Measurements from ENCODE around the gene HIVEP2. TPM values are rescaled to one million over a fixed set of nuclear protein-coding genes. Genes with fewer than 3 reads are reported as not detected.

Gene HIVEP2
- total RNA-seq, 4 donors from 2014 or later, result 8.6 to 19.3 (median 12.7) TPM

- no peaks in the 10 kb centered on the region for H3K36me3 ChIP-seq
- TF ChIP-seq CTCF (IDR thresholded peaks at IDR 0.05) (no peak), POLR2A (IDR thresholded peaks at IDR 0.05) (no peak)
- H3K27ac ChIP-seq, result no peak overlapping the region
- intact Hi-C loops (cut with DNase I), result no loop called here
- H3K4me1 ChIP-seq, result no peaks in the 10 kb centered on the region
- H3K27me3 ChIP-seq, result no peaks in the 10 kb centered on the region
- WGBS, 2 donors, result 80 to 88% methylated on average over 4 of the region's 4 CpGs
- DNase-seq, result no peak
- H3K9me3 ChIP-seq, result no peaks in the 10 kb centered on the region
- no peak overlapping the region for H3K4me3 ChIP-seq
These were observed 13.4 kb upstream of the HIVEP2 start for GRCh38 chr6:142958343-142958742.

GRCh38 chr6:142956726-142957125, 11.8 kb upstream of the HIVEP2 start:
- Histone ChIP-seq H3K27me3 (no peaks in the 10 kb centered on the region), H3K36me3 (no peaks in the 10 kb centered on the region), H3K27ac (no peak overlapping the region), H3K4me3 (no peak overlapping the region), H3K9me3 (no peaks in the 10 kb centered on the region), H3K4me1 (no peaks in the 10 kb centered on the region)
- no peak for DNase-seq
- WGBS, 2 donors, result 79 to 88% methylated on average over 1 of the region's 1 CpG
- intact Hi-C loops (cut with DNase I), result no loop called here
- TF ChIP-seq POLR2A (IDR thresholded peaks at IDR 0.05) (no peak), CTCF (IDR thresholded peaks at IDR 0.05) (no peak)

- no peaks in the 10 kb centered on the region for H3K36me3 ChIP-seq
- no peaks in the 10 kb centered on the region for H3K9me3 ChIP-seq
- WGBS, 2 donors, result 83 to 87% methylated on average over 2 of the region's 2 CpGs
- intact Hi-C loops (cut with DNase I), result no loop called here
- H3K4me3 ChIP-seq, result no peak overlapping the region
- no peaks in the 10 kb centered on the region for H3K4me1 ChIP-seq
- DNase-seq, result no peak
- no peaks in the 10 kb centered on the region for H3K27me3 ChIP-seq
- H3K27ac ChIP-seq, result no peak overlapping the region
- TF ChIP-seq CTCF (IDR thresholded peaks at IDR 0.05) (no peak), POLR2A (IDR thresholded peaks at IDR 0.05) (no peak)
These were observed 9.9 kb upstream of the HIVEP2 start for GRCh38 chr6:142954844-142955243.

GRCh38 chr6:142953373-142954273, 8.6 kb upstream of the HIVEP2 start:
- Histone ChIP-seq H3K27me3 (no peaks in the 10 kb centered on the region), H3K27ac (no peak overlapping the region), H3K4me3 (no peak overlapping the region), H3K4me1 (no peaks in the 10 kb centered on the region), H3K9me3 (no peaks in the 10 kb centered on the region), H3K36me3 (no peaks in the 10 kb centered on the region)
- WGBS, 2 donors, result 84% methylated on average over 5 of the region's 5 CpGs
- no peak for DNase-seq
- no peak for TF ChIP-seq CTCF (IDR thresholded peaks at IDR 0.05)
- no peak for TF ChIP-seq POLR2A (IDR thresholded peaks at IDR 0.05)
- intact Hi-C loops (cut with DNase I), result no loop called here

- Histone ChIP-seq H3K4me3 (no peak overlapping the region), H3K4me1 (peaks cover 0 to 5% (median 0%) of the 10 kb centered on the region in 3 donors), H3K27ac (no peak overlapping the region), H3K36me3 (no peaks in the 10 kb centered on the region), H3K9me3 (no peaks in the 10 kb centered on the region), H3K27me3 (no peaks in the 10 kb centered on the region)
- TF ChIP-seq CTCF (IDR thresholded peaks at IDR 0.05), result no peak
- no peak for TF ChIP-seq POLR2A (IDR thresholded peaks at IDR 0.05)
- DNase-seq, result no peak
- 87% methylated on average over 3 of the region's 3 CpGs for WGBS, 2 donors
- intact Hi-C loops (cut with DNase I), result no loop called here
These were observed 7.6 kb upstream of the HIVEP2 start for GRCh38 chr6:142952614-142953013.

All from esophagus squamous epithelium (tissue), 5 donors.